Nephron (organoid): ENCODE results near the gene DUSP1.
A peak's percentile ranks its signal among the peaks of the same experiment; 100 is the strongest.

ENCODE experiments used
- H3K27ac Mint-ChIP-seq, 3 experiments: 2 replicates each; pipeline ENCODE4 v1.8.0; 2020; ENCODE audit warnings: mixed read lengths in 3 of 3, mild to moderate bottlenecking in 2 of 3, moderate library complexity in 1 of 3
- H3K27me3 Mint-ChIP-seq: 2 replicates; pipeline ENCODE4 v1.8.0; 2021; ENCODE audit warnings: low read depth, mild to moderate bottlenecking, moderate library complexity, mixed read lengths
- H3K36me3 Mint-ChIP-seq: 2 replicates; pipeline ENCODE4 v1.8.0; 2020; ENCODE audit warnings: low read depth, mixed read lengths
- H3K4me1 Mint-ChIP-seq: 2 replicates; pipeline ENCODE4 v1.8.0; 2020; ENCODE audit warnings: mixed read lengths
- H3K4me3 Mint-ChIP-seq, 3 experiments: 2 replicates each; pipeline ENCODE4 v1.8.0; 2020; ENCODE audit warnings: mild to moderate bottlenecking in 3 of 3, mixed read lengths in 3 of 3, moderate library complexity in 2 of 3
- H3K9me3 Mint-ChIP-seq: 2 replicates; pipeline ENCODE4 v1.8.0; 2020; ENCODE audit warnings: mixed read lengths
- TF ChIP-seq, protein P1 (sequence below), 3 experiments: fragments of 200-600 bp; sonication (generic); IDR thresholded peaks; one replicate each; pipeline ENCODE4 v1.5.0; 2021; ENCODE audit warnings: antibody characterized with exemption in 3 of 3; ENCODE audit not compliant: unreplicated experiment in 3 of 3

DUSP1 gene

DNA sequence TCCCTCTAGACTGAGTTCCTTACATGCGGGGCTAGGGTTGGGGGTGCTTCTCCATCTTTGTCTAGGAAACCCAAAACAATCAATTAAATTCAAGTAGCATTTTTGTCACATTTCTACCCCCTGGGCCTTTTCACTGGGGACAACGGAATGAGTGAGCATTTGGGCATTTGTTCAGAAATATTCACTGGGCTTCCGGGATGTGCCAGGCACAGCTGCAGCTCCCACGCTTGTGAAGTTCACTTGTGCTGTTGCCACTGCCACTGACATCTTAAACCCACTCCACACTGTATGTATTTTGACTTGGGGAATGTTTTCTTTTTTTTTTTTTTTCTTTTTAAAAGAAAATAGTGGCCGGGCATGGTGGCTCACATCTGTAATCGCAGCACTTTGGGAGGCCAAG, 31.6 kb downstream of the DUSP1 start:
- no peaks in the 10 kb centered on the region for H3K9me3 Mint-ChIP-seq
- H3K36me3 Mint-ChIP-seq, result no peaks in the 10 kb centered on the region
- H3K4me3 Mint-ChIP-seq, result no peak overlapping the region
- TF ChIP-seq, protein P1, sequence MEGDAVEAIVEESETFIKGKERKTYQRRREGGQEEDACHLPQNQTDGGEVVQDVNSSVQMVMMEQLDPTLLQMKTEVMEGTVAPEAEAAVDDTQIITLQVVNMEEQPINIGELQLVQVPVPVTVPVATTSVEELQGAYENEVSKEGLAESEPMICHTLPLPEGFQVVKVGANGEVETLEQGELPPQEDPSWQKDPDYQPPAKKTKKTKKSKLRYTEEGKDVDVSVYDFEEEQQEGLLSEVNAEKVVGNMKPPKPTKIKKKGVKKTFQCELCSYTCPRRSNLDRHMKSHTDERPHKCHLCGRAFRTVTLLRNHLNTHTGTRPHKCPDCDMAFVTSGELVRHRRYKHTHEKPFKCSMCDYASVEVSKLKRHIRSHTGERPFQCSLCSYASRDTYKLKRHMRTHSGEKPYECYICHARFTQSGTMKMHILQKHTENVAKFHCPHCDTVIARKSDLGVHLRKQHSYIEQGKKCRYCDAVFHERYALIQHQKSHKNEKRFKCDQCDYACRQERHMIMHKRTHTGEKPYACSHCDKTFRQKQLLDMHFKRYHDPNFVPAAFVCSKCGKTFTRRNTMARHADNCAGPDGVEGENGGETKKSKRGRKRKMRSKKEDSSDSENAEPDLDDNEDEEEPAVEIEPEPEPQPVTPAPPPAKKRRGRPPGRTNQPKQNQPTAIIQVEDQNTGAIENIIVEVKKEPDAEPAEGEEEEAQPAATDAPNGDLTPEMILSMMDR (IDR thresholded peaks at IDR 0.05; ENCODE audit: unreplicated experiment in 3 of 3), result no peak
- H3K27ac Mint-ChIP-seq, result no peak overlapping the region
- H3K4me1 Mint-ChIP-seq, result peaks cover 29% of the 10 kb centered on the region
- peaks cover 11% of the 10 kb centered on the region for H3K27me3 Mint-ChIP-seq

DNA sequence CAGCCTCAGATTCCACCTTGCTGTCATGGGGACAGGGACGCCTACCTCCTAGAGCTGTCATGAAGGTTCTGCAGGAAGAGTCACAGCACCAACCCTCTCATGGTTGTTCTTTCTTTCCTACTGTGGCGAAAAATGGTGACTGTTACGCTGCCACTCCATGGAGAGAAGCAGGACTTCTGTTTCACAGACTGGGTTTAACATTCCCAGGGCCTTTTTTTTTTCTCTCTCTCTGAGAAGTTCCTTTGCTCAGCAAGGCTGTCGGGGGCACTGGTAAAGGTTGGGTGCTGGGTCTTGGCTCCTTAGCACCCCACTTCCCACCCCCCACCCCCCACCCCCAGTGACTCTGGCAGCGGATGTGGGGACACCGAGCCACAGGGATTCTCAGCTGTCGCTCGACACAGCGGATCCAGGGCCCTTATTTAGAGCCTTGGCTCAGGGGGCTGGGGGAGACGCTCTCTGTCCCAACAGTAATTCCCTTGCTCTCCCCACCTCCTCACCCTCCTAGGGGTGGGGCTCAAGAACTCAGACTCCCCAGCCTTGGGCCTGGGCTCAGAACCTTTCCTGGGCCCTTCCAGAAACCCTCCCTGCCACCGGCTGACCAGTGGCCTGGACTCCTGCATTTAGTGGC, 34.4 kb downstream of the DUSP1 start:
- TF ChIP-seq, protein P1 (IDR thresholded peaks at IDR 0.05; ENCODE audit: unreplicated experiment in 3 of 3), result no peak
- H3K9me3 Mint-ChIP-seq, result no peaks in the 10 kb centered on the region
- H3K27me3 Mint-ChIP-seq, result peaks cover 4% of the 10 kb centered on the region
- H3K27ac Mint-ChIP-seq, result peak overlapping the region in 2 of 3 experiments; percentile 44 to 55
- no peaks in the 10 kb centered on the region for H3K36me3 Mint-ChIP-seq
- no peak overlapping the region for H3K4me3 Mint-ChIP-seq
- peaks cover 41% of the 10 kb centered on the region for H3K4me1 Mint-ChIP-seq

DNA sequence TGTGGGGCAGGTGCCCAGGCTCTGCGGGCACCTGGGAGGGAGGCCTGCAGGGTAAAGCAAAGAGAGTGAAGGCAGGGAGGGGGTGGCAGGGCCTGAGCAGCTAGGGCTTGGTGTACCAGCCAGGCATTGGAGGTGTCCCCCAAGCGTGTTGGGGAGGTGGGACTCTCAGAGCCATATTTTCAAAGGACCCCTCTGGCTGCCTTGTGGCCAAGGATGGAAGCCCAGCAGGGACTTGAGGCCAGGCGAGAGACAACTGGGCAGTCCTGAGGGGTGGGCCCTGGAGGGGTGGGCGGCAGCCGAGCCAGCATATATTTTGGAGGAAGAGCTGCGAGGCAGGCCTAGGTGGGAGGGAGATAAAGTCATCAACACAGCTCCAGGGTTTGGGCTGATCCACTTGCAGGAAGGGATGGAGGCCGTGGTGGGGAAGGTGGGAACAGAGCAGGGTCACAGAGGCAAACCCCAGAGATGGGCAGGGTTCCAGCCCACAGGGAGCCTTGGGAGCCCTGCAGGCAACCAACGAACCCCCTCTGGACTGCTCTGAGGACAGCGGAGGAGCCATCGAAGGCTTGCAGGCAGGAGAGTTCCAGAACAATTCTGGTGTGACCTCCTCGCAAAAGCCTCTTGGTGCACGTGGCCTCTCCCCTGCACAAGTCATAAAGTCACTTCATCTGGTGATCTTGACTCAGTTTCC, 35.7 kb downstream of the DUSP1 start:
- no peaks in the 10 kb centered on the region for H3K36me3 Mint-ChIP-seq
- H3K4me3 Mint-ChIP-seq, result no peak overlapping the region
- H3K4me1 Mint-ChIP-seq, result peaks cover 30% of the 10 kb centered on the region
- peaks cover 4% of the 10 kb centered on the region for H3K27me3 Mint-ChIP-seq
- peak overlapping the region; percentile 29 to 56 (median 42) for H3K27ac Mint-ChIP-seq
- no peaks in the 10 kb centered on the region for H3K9me3 Mint-ChIP-seq
- TF ChIP-seq, protein P1 (IDR thresholded peaks at IDR 0.05; ENCODE audit: unreplicated experiment in 3 of 3), result no peak

DNA sequence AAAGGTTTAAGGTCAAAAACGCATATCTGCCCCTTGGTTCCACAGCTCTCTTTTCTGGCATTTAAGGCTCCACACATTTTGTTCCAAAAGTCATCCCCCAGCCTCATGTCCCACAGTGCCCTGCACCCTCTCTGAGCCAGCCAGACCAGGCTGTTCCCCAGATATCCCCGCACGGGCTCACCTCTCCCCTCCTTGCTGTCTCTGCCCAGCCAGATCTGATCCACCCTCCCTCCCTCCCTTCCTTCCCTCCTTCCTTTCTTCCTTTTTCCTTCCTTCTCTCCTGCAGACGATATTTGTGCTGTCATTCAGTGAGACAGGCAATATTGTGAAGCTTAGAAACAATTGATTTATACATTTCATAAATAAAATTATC, 37.0 kb downstream of the DUSP1 start:
- Mint-ChIP-seq H3K4me1 (peaks cover 27% of the 10 kb centered on the region), H3K9me3 (no peaks in the 10 kb centered on the region), H3K36me3 (no peaks in the 10 kb centered on the region), H3K4me3 (no peak overlapping the region), H3K27ac (peak overlapping the region; percentile 30 to 65 (median 59)), H3K27me3 (peaks cover 13% of the 10 kb centered on the region)
- TF ChIP-seq, protein P1 (IDR thresholded peaks at IDR 0.05; ENCODE audit: unreplicated experiment in 3 of 3), result no peak

DNA sequence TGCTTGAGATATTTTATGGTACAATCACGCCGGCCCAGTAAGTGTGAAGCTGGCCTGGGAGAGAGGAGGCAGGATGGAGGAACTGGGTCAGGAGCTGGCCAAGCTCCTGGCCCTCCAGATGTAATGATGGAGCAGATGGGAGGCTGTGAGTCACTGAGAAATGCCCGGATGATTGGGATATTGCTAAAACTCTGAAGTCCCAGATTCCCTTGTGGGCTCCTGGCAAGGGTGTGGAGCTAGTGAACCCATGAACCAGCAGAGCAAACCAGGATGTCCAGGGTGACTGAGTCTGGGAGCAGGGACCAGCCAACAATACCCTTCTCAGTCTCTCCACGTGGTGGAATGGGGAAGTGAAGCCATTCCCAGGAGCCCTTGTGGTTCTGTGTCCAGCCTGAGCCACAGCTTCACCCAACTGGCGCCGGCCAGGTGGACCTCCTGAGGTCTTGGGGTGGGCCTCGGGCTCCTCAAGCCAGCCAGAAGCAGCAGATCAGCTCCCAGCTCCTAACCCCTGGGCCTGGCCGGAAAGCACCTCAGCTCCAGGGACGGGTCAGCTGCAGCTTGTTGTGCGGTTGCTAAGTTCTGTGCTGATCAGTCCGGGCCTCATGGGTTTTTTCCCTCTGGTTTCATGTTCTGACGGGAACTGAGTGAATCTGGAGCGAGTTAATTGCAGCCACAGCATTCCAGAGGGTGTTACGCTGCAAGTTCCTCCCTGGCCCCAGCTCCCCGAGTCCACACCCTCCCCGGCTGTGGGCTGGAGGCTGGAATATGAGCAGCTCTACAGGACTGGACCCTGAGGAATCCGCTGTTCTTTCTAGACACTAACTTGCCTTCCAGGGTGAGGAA, 37.6 kb downstream of the DUSP1 start:
- H3K4me1 Mint-ChIP-seq, result peaks cover 27% of the 10 kb centered on the region
- no peaks in the 10 kb centered on the region for H3K36me3 Mint-ChIP-seq
- H3K4me3 Mint-ChIP-seq, result no peak overlapping the region
- peak overlapping the region; percentile 30 to 65 (median 59) for H3K27ac Mint-ChIP-seq
- peaks cover 14% of the 10 kb centered on the region for H3K27me3 Mint-ChIP-seq
- TF ChIP-seq, protein P1 (IDR thresholded peaks at IDR 0.05; ENCODE audit: unreplicated experiment in 3 of 3), result no peak
- H3K9me3 Mint-ChIP-seq, result no peaks in the 10 kb centered on the region
